ENCODE measurements around the gene ARL4A. TPM values are rescaled to one million over a fixed set of nuclear protein-coding genes. Genes with fewer than 3 reads are reported as not detected.
A peak's percentile ranks its signal among the peaks of the same experiment; 100 is the strongest.
"Not testable (repeated sequence)": the region's sequence is repeated elsewhere in the genome, so short reads cannot be mapped to it uniquely, and the experiment has no call there.

The ARL4A gene, protein sequence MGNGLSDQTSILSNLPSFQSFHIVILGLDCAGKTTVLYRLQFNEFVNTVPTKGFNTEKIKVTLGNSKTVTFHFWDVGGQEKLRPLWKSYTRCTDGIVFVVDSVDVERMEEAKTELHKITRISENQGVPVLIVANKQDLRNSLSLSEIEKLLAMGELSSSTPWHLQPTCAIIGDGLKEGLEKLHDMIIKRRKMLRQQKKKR
- total RNA-seq: 129 TPM

DNA sequence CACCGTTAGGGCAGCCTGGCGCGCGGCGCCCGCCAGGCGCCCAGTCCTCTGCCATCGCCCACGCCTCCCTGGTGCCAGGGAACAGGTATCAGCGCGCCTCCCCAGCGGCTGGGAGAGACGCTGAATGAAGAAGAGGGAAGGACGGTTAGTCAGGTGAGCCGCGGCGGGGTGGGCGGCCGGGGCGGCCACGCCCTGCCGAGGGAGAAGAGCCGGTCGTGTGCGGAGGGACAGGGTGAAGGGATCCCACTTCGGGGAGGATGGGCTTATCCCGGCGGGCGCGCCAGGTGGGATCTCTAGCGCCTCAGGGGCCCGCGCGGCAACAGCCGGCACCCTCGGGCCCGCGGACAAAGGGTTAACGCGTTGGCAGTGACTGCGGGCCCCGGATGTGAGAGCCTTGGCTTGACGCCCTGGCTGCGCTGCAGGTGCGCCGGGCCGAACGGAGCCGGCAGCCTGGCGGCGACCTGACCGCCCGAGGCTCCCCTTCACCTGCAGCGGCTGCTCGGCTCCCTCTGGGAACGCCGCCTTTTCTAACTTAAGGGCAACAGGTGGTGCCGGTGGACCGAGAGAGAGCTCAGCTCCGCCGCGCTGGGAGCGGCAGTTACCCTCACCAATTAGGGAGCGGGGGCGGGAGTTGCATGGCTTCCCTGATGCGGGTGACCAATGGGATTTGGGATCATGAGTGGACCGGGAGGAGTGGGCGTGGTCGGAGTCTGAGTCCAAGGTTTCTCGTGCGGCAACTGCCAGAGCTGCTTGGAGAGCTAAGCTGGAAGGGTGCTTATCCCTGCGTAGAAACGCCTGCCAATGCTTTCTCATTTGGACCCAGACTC, at the start of gene ARL4A:
Gene ARL4A (plus strand): TSS at position 743 of the 827 bp plus-strand sequence. CDS start 622 bp downstream, outside the sequence.
- Histone ChIP-seq H3K9me3 (ENCODE audit: low read depth, low read length) (no peaks in the 10 kb centered on the region), H3K4me3 (ENCODE audit: low read length) (peak within 1 kb of the TSS; percentile 78), H3K27me3 (ENCODE audit: insufficient read depth, low read length) (no peaks in the 10 kb centered on the region), H3K4me1 (ENCODE audit: insufficient read depth, low read length) (peaks cover 15% of the 10 kb centered on the region)

DNA sequence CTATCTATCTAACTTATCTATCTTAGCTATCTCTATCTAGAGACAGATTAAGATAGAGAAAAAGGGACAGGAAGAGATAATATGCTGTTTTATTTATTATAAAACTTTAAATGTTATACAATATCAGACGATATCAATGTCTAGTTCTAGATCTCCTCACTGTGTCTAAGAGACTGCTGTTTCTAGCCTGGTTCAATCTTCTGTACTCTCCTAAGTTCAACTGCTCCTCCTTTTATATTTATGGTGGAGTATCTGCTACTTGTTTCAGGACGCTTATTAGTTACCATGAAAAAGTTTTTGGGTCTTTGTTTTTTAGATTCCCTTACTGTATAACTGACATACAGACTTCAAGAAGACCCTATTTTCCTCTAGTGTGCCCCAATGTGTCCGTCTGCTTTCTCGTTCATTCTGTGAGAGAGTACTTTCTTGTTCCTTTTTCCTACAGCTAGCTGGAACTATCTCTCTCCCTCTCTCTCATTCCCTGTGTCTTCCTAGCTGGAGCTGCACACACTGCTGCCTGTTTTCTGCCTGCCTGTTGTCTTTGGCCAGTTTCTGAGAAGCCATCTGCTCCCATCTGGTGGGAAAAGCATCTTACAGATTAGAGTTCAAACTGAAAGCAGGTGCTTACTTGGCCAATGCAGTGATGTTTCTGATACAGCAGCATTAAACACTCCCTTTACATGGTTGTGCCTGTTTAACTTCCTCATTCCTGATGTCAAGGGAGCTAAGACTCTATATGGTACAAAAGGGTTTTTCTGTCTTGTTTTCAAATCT, 49.4 kb upstream of the ARL4A start:
- Histone ChIP-seq H3K4me1 (ENCODE audit: insufficient read depth, low read length) (peaks cover 10% of the 10 kb centered on the region), H3K4me3 (ENCODE audit: low read length) (peak overlapping the region; percentile 5), H3K27me3 (ENCODE audit: insufficient read depth, low read length) (no peaks in the 10 kb centered on the region), H3K9me3 (ENCODE audit: low read depth, low read length) (no peaks in the 10 kb centered on the region)

DNA sequence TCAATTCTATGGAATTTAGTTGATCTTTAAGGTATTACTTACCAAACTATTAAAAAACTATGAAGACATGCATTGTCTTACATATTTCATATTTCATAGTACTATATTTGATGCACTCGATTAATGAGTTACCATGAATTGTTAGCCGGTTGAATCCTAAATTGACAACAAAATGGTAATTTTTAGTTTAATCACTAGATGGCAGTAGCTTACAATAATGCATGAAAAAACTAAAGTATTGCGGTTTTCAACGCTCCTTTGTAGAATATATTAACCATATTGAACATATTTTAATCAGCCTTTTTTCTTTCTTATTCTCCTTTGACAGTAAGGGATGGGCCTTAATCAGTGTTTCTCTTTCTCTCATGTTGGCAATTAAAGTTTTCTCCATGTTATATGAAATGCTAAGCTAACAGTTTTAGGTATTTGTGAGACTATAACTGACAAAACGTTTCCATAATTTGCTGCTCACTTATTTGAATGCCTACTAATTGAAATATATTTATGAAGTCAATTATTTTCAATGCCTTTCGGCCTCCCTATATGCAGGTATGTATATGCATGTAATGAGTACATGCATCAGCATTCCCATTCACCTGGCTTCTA, 48.5 kb upstream of the ARL4A start:
- no peaks in the 10 kb centered on the region for H3K9me3 ChIP-seq (ENCODE audit: low read depth, low read length)
- H3K4me1 ChIP-seq (ENCODE audit: insufficient read depth, low read length): peaks cover 19% of the 10 kb centered on the region
- H3K27me3 ChIP-seq (ENCODE audit: insufficient read depth, low read length): no peaks in the 10 kb centered on the region
- no peak overlapping the region for H3K4me3 ChIP-seq (ENCODE audit: low read length)

DNA sequence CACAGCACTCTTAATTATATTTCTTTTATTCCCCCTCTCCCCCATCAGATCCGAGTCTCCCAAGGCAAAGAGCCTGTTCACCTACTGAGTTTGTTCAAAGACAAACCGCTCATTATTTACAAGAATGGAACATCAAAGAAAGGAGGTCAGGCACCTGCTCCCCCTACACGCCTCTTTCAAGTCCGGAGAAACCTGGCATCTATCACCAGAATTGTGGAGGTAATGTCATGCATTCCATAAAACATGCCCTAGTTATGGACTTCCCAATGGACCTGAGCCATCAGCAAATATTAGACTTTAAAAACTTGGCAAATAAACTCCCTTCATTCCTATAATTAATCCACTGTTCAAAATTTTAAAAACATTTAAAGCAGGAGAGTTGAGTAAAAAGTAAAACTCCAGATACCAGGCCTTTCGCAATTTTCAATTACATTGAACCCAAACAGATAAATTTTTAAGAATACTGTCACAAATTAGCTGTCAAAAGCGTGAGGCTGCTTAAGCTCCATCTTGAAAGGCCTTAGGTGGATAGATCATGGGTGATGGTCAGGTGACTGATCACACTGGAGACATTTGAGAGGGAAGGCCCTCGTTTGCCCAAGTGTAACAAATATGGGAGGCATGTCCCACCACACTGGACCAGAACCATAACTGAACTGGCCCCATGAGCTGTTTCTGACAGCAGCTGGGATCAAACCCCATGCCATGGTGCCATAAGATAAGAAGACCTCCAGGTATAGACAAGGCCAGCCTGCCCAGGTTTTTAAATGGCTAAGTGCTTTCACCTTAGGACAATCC, 46.9 kb upstream of the ARL4A start:
- no peak overlapping the region for H3K4me3 ChIP-seq (ENCODE audit: low read length)
- H3K27me3 ChIP-seq (ENCODE audit: insufficient read depth, low read length): no peaks in the 10 kb centered on the region
- H3K9me3 ChIP-seq (ENCODE audit: low read depth, low read length): no peaks in the 10 kb centered on the region
- peaks cover 19% of the 10 kb centered on the region for H3K4me1 ChIP-seq (ENCODE audit: insufficient read depth, low read length)

DNA sequence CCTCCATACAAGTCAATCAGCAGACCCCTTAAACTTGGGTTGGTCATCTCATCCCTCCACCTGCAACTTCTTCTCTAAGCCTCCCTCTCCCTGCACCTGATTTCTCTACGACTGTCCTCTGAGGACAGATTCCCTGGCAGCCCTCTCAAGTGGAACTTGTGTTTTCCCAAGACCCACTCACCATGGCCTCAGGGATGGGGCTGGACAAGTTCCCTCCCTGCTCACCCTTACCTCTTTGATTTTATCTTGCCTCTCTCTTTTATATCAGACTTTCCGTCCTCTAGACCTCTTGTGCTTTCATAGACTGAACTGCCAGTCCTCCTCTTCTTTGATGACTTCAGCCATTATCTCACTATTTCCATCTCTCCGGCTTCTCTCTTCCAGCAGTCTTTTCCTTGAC, 46.2 kb upstream of the ARL4A start:
- Histone ChIP-seq H3K4me1 (ENCODE audit: insufficient read depth, low read length) (peaks cover 17% of the 10 kb centered on the region), H3K4me3 (ENCODE audit: low read length) (no peak overlapping the region), H3K9me3 (ENCODE audit: low read depth, low read length) (no peaks in the 10 kb centered on the region), H3K27me3 (ENCODE audit: insufficient read depth, low read length) (no peaks in the 10 kb centered on the region)

DNA sequence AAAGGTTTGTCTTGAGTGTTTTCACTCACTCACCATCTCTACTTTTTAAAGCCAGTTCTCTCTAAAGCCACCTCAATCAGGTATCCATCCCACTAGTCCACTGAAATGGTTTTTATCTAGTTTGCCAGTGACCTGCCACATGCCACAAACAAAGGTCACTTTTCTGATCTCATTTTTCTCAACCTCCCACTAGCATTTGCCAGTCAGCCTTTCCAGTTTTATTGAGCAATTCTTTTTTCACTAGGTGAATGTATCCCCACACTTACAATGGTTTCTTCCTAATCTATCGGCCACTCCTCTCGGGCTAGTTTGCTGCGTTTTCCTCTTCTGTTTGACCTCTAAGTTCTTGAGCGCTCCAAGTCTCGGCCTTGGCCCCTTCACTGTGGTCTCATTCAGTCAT, 44.9 kb upstream of the ARL4A start:
- Histone ChIP-seq H3K4me3 (ENCODE audit: low read length) (no peak overlapping the region), H3K4me1 (ENCODE audit: insufficient read depth, low read length) (peaks cover 17% of the 10 kb centered on the region), H3K9me3 (ENCODE audit: low read depth, low read length) (no peaks in the 10 kb centered on the region), H3K27me3 (ENCODE audit: insufficient read depth, low read length) (no peaks in the 10 kb centered on the region)

DNA sequence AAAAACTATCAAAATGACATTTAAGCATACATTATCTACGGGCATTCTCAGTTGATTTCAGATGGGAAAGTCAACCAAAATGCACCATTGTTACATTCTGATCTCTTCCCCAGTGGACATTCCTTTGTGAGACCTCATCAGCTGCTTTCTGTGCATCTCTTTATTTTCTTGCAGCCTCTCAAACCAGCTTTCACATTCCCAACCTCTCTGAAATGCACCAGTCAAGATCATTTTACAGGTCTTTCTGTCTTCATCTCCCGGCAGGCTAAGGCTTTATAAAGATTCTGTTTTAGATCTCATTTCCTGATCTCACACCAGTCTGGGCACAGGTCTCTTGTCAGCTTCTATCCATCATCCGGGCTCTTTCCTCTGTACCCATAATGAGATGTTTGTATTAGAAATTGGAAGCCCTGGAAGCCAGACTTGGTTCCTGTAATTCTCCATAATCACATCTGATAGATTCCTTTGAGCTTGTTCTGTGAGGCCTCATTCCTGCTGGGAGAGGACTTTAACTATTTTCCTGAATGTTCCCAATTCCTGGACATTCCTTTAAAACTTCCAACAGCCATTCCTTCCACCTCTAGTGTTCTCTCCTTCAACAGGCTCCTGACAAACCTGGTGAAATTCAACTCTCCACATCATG, 44.3 kb upstream of the ARL4A start:
- peaks cover 13% of the 10 kb centered on the region for H3K4me1 ChIP-seq (ENCODE audit: insufficient read depth, low read length)
- H3K4me3 ChIP-seq (ENCODE audit: low read length): no peak overlapping the region
- no peaks in the 10 kb centered on the region for H3K9me3 ChIP-seq (ENCODE audit: low read depth, low read length)
- no peaks in the 10 kb centered on the region for H3K27me3 ChIP-seq (ENCODE audit: insufficient read depth, low read length)

DNA sequence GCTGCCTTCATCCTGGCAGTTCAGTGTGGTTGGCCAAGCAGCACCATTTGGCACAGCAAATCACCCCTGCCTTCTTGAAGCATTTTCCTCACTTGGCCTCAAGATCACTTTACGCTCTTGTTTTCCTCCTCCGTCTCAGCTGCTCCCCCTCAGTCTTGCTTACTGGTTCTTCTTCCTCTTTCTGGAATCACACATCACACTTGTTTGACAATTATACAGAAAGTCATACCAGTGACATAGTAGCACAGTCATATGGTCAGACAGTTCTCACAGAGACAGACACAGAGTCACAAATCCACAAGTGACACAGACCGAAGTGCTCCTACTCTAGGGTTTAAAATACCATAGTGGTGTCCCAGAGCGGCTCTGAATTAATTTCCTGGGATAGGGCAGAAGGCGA, 43.8 kb upstream of the ARL4A start:
- no peaks in the 10 kb centered on the region for H3K9me3 ChIP-seq (ENCODE audit: low read depth, low read length)
- H3K27me3 ChIP-seq (ENCODE audit: insufficient read depth, low read length): no peaks in the 10 kb centered on the region
- no peak overlapping the region for H3K4me3 ChIP-seq (ENCODE audit: low read length)

DNA sequence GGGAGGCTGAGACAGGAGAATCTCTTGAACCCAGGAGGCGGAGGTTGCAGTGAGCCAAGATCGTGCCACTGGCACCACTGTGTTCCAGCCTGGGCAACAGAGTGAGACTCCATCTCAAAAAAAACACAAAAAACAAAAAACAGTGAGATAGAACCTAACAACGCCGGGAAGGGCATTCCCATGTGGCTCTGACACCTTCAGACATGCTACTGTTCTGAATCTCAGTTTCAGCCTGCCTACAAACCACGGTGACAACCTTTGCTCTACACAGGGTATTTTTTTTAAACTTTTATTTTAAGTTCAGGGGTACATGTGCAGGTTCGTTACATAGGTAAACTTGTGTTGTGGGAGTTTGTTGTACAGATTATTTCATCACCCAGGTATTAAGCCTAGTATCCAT, 42.2 kb upstream of the ARL4A start:
- H3K9me3 ChIP-seq (ENCODE audit: low read depth, low read length); H3K27me3 ChIP-seq (ENCODE audit: insufficient read depth, low read length); H3K4me1 ChIP-seq (ENCODE audit: insufficient read depth, low read length); H3K4me3 ChIP-seq (ENCODE audit: low read length): not testable (repeated sequence)

More for the DNA sequence above, 43.8 kb upstream of the ARL4A start:
- peaks cover 10% of the 10 kb centered on the region for H3K4me1 ChIP-seq (ENCODE audit: insufficient read depth, low read length)

DNA sequence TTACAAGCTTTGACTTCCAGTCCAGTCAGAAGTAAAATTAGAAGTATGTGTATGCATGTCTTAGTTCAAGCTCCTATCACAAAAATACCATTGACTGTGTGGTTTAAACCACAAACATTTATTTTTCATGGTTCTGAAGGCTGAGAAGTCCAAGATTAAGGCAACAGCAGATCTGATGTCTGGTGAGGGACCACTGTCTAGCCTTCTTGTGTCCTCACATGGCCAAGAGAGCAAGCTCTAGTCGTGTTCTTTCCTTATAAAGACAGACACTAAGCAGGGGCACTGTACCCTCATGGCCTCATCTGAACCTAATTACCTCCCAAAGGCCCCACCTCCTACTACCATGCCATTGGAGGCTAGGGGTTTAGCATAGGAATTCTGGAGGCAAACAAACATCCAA, 41.3 kb upstream of the ARL4A start:
- H3K4me1 ChIP-seq (ENCODE audit: insufficient read depth, low read length): peaks cover 10% of the 10 kb centered on the region
- H3K4me3 ChIP-seq (ENCODE audit: low read length): no peak overlapping the region
- no peaks in the 10 kb centered on the region for H3K27me3 ChIP-seq (ENCODE audit: insufficient read depth, low read length)
- H3K9me3 ChIP-seq (ENCODE audit: low read depth, low read length): no peaks in the 10 kb centered on the region

DNA sequence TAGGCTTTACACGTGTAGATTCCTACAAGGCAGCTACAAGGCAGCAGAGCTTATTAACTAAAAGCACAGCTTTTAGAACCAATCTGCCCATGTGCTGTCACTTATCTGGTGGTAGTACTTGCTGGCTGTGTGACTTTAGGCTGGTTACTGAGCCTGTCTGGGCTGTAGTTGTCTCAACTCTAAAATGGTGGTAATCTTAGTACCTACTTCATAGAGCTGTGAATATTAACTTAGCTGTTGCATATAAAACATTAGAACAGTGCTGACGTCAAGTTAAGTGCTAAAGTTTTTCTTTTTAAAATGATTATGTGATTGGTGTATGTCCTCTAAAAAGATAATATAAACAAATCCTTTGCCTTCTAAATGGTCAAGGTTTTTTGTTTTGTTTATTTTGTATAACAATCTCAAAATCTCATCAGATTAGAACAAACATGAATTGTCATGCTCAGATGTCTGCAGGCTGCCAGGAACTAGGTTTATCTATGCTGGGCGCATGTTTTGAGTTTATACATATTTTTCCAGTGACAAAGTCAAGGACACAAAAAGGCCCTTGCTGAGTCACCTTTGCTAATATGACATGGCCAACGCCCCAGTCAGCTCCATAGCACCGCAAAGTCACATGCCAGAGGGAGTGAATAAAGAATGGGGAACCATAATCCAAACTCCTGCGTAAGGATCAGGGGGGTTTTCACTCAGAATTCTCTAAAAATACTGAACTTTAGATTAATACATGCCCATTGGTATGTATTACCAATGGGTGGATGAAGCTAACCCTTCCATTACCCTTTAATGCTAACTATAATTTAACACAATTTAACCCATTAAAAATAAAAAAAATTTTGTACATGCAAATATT, 39.8 kb upstream of the ARL4A start:
- H3K9me3 ChIP-seq (ENCODE audit: low read depth, low read length): no peaks in the 10 kb centered on the region
- H3K4me1 ChIP-seq (ENCODE audit: insufficient read depth, low read length): peaks cover 10% of the 10 kb centered on the region
- no peaks in the 10 kb centered on the region for H3K27me3 ChIP-seq (ENCODE audit: insufficient read depth, low read length)
- no peak overlapping the region for H3K4me3 ChIP-seq (ENCODE audit: low read length)

DNA sequence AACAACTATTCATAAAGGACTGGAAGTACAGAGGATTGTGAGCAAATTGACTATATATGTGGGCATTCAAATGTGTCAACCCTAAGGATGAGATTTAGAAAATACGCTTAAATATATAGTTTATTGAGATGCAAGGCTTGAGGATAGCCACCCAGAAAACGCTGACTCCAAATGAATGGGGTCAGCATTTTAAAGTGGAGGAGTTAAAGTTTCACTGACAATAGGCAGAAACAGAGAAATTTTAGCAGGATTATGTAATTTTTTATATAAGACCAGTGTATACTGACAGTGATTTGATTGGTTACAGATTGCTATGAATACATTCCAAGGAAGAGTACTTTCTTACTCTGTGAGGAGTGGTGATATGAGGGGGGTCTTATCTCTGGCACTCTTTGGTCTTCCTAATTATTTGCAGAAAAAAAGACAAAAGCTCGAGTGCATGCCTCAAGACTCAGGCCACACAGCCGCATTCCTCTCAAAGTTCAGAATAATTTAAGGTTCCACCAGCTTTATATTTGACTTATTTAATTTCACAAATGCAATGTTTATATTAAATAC, 38.6 kb upstream of the ARL4A start:
- Histone ChIP-seq H3K4me1 (ENCODE audit: insufficient read depth, low read length) (peaks cover 1% of the 10 kb centered on the region), H3K27me3 (ENCODE audit: insufficient read depth, low read length) (no peaks in the 10 kb centered on the region)

DNA sequence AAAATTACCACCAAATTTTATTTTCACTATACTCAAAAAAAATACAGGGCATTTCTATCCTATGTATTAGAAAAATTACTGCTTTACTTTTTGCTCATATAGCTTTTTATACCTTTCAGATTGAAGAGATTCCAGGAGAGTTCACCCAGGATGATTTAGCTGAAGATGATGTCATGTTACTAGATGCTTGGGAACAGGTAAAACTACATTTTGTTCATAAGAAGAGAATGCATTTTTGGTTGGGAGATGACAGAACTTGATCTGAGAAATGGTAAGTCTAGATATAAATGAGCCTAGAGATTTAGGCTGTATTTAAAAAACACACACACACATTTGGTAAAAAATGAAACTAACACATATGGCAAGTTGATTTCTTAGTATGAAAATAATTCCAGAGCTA, 38.1 kb upstream of the ARL4A start:
- H3K27me3 ChIP-seq (ENCODE audit: insufficient read depth, low read length): no peaks in the 10 kb centered on the region
- H3K4me1 ChIP-seq (ENCODE audit: insufficient read depth, low read length): no peaks in the 10 kb centered on the region
- no peaks in the 10 kb centered on the region for H3K9me3 ChIP-seq (ENCODE audit: low read depth, low read length)
- H3K4me3 ChIP-seq (ENCODE audit: low read length): no peak overlapping the region

More for the DNA sequence above, 38.6 kb upstream of the ARL4A start:
- Histone ChIP-seq H3K4me3 (ENCODE audit: low read length) (no peak overlapping the region), H3K9me3 (ENCODE audit: low read depth, low read length) (no peaks in the 10 kb centered on the region)

Measured in mononuclear cell (primary cell).